Ishikawa (cell line): ENCODE data around the gene PDE6H.

ENCODE experiments used
- CREB1 ChIP-seq: IDR thresholded peaks from 2 replicates; pipeline ENCODE4 v1.6.1; 2012; ENCODE audit warnings: low read depth
- EGR1 ChIP-seq: IDR thresholded peaks from 2 replicates; pipeline ENCODE4 v1.6.1; 2012
- EP300 ChIP-seq: IDR thresholded peaks from 2 replicates; pipeline ENCODE4 v1.6.1; 2012; ENCODE audit warnings: borderline replicate concordance
- FOXM1 ChIP-seq: IDR thresholded peaks from 2 replicates; pipeline ENCODE4 v1.6.1; 2012; ENCODE audit warnings: low read depth, borderline replicate concordance
- RAD21 ChIP-seq: IDR thresholded peaks from 2 replicates; pipeline ENCODE4 v1.6.1; 2012; ENCODE audit warnings: low read depth
- TAF1 ChIP-seq: IDR thresholded peaks from 2 replicates; pipeline ENCODE4 v1.6.1; 2012; ENCODE audit warnings: low read depth, mild to moderate bottlenecking
- TCF12 ChIP-seq: IDR thresholded peaks from 2 replicates; pipeline ENCODE4 v1.6.1; 2012; ENCODE audit warnings: low read depth
- ZBTB7A ChIP-seq: IDR thresholded peaks from 2 replicates; pipeline ENCODE4 v1.6.1; 2012; ENCODE audit warnings: low read depth
- TF ChIP-seq, protein P1 (sequence below): IDR thresholded peaks from 2 replicates; pipeline ENCODE4 v1.6.1; 2012
- TF ChIP-seq, protein P2 (sequence below): IDR thresholded peaks from 2 replicates; pipeline ENCODE4 v1.6.1; 2012

GRCh38 chr12:14989790-14990189 lies 16.9 kb downstream of the PDE6H start:
- no peak for TF ChIP-seq TAF1
- TF ChIP-seq, protein P1, sequence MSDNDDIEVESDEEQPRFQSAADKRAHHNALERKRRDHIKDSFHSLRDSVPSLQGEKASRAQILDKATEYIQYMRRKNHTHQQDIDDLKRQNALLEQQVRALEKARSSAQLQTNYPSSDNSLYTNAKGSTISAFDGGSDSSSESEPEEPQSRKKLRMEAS = no peak
- no peak for TF ChIP-seq EP300
- no peak for TF ChIP-seq CREB1
- no peak for TF ChIP-seq EGR1
- no peak for TF ChIP-seq RAD21
- TF ChIP-seq, protein P2, sequence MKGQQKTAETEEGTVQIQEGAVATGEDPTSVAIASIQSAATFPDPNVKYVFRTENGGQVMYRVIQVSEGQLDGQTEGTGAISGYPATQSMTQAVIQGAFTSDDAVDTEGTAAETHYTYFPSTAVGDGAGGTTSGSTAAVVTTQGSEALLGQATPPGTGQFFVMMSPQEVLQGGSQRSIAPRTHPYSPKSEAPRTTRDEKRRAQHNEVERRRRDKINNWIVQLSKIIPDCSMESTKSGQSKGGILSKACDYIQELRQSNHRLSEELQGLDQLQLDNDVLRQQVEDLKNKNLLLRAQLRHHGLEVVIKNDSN = no peak
- TF ChIP-seq ZBTB7A = no peak
- no peak for TF ChIP-seq TCF12
- TF ChIP-seq FOXM1 = no peak
